HepG2 (cell line): ENCODE data around the gene PSMB4.

Source experiments
- MIER2 ChIP-seq: IDR thresholded peaks from 2 replicates; pipeline ENCODE4 v1.6.1; 2016; ENCODE audit warnings: missing biosample characterization, missing genetic modification reagents
- MTA3 ChIP-seq: sonication (generic); formaldehyde crosslinking; IDR thresholded peaks from 2 replicates; pipeline ENCODE4 v1.4.0; 2020; ENCODE audit warnings: missing genetic modification reagents
- POGZ ChIP-seq: sonication (generic); formaldehyde crosslinking; IDR thresholded peaks from 2 replicates; pipeline ENCODE4 v1.4.0; 2020; ENCODE audit warnings: mild to moderate bottlenecking, missing genetic modification reagents
- POLR2A ChIP-seq, 2 experiments: IDR thresholded peaks; 2 replicates each; pipeline ENCODE4 v1.6.1; 2011; ENCODE audit warnings: low read depth in 2 of 2, low read length in 2 of 2, mild to moderate bottlenecking in 1 of 2, moderate library complexity in 1 of 2; ENCODE audit not compliant: insufficient read depth in 1 of 2
- SIN3A ChIP-seq: IDR thresholded peaks from 2 replicates; pipeline ENCODE4 v1.6.1; 2011; ENCODE audit warnings: low read depth, mild to moderate bottlenecking, control low read depth, low read length, borderline replicate concordance
- TAF1 ChIP-seq: sonication (generic); formaldehyde crosslinking; IDR thresholded peaks from 2 replicates; pipeline ENCODE4 v1.4.0; 2020; ENCODE audit warnings: missing genetic modification reagents
- TCF7L2 ChIP-seq: IDR thresholded peaks from 2 replicates; pipeline ENCODE4 v1.6.1; 2011; ENCODE audit warnings: mild to moderate bottlenecking, low read depth, low read length, moderate library complexity
- YY1 ChIP-seq: IDR thresholded peaks from 2 replicates; pipeline ENCODE4 v1.6.1; 2011; ENCODE audit warnings: low read length, low read depth, moderate library complexity, mild to moderate bottlenecking; ENCODE audit not compliant: insufficient read depth, insufficient replicate concordance
- ZKSCAN8 ChIP-seq: IDR thresholded peaks from 2 replicates; pipeline ENCODE4 v1.6.1; 2016; ENCODE audit warnings: borderline replicate concordance, missing genetic modification reagents, missing compliant biosample characterization
- ZNF263 ChIP-seq: sonication (generic); formaldehyde crosslinking; IDR thresholded peaks from 2 replicates; pipeline ENCODE4 v1.4.0; 2020; ENCODE audit warnings: missing genetic modification reagents
- TF ChIP-seq, protein P1 (sequence below): sonication (generic); formaldehyde crosslinking; IDR thresholded peaks from 2 replicates; pipeline ENCODE4 v1.5.0; 2020; ENCODE audit warnings: mild to moderate bottlenecking, missing genetic modification reagents, moderate library complexity
- TF ChIP-seq, protein P2 (sequence below): fragments of 450-650 bp; IDR thresholded peaks from 2 replicates; pipeline ENCODE4 v1.6.1; 2016

DNA sequence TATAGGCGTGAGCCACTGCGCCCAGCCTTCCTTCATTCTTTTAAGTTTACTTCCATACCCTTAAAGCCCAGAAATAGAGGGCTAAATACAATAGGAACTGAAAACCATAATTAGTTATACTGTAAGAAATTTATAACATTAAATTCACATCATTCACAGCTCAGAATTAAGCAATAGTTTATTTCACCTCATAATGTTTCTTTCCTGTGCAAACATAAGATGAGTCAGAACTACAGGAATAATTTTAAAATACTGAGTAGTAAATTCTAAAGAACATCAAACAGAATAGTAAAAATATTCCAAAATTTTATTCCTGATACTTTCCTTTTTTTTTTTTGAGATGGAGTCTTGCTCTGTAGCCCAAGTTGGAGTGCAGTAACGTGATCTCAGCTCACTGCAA is 35.8 kb downstream of the PSMB4 start:
- TF ChIP-seq POLR2A (IDR thresholded peaks at IDR 0.05; ENCODE audit: insufficient read depth in 1 of 2, low read depth in 2 of 2, low read length in 2 of 2) (no peak), SIN3A (no peak), ZKSCAN8 (CRISPR knock-in tag) (no peak), TAF1 (CRISPR knock-in tag) (no peak), POGZ (CRISPR knock-in tag) (no peak), YY1 (no peak), MTA3 (no peak), TCF7L2 (no peak), MIER2 (CRISPR knock-in tag) (no peak), ZNF263 (CRISPR knock-in tag) (no peak)
- TF ChIP-seq, protein P1, sequence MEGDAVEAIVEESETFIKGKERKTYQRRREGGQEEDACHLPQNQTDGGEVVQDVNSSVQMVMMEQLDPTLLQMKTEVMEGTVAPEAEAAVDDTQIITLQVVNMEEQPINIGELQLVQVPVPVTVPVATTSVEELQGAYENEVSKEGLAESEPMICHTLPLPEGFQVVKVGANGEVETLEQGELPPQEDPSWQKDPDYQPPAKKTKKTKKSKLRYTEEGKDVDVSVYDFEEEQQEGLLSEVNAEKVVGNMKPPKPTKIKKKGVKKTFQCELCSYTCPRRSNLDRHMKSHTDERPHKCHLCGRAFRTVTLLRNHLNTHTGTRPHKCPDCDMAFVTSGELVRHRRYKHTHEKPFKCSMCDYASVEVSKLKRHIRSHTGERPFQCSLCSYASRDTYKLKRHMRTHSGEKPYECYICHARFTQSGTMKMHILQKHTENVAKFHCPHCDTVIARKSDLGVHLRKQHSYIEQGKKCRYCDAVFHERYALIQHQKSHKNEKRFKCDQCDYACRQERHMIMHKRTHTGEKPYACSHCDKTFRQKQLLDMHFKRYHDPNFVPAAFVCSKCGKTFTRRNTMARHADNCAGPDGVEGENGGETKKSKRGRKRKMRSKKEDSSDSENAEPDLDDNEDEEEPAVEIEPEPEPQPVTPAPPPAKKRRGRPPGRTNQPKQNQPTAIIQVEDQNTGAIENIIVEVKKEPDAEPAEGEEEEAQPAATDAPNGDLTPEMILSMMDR (CRISPR knock-in tag): no peak
- TF ChIP-seq, protein P2, sequence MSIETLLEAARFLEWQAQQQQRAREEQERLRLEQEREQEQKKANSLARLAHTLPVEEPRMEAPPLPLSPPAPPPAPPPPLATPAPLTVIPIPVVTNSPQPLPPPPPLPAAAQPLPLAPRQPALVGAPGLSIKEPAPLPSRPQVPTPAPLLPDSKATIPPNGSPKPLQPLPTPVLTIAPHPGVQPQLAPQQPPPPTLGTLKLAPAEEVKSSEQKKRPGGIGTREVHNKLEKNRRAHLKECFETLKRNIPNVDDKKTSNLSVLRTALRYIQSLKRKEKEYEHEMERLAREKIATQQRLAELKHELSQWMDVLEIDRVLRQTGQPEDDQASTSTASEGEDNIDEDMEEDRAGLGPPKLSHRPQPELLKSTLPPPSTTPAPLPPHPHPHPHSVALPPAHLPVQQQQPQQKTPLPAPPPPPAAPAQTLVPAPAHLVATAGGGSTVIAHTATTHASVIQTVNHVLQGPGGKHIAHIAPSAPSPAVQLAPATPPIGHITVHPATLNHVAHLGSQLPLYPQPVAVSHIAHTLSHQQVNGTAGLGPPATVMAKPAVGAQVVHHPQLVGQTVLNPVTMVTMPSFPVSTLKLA: no peak
